Panc1 (cell line): ENCODE measurements around the gene FNDC11.

Experiments
- CTCF ChIP-seq: fragments of 450-650 bp; IDR thresholded peaks from 2 replicates; pipeline ENCODE4 v1.5.1; 2017; ENCODE audit warnings: mild to moderate bottlenecking
- REST ChIP-seq, 2 experiments: IDR thresholded peaks; 2 replicates each; pipeline ENCODE4 v1.6.1; 2011 to 2012; ENCODE audit warnings: low read depth in 2 of 2, control low read depth in 1 of 2, low read length in 1 of 2, mild to moderate bottlenecking in 1 of 2, moderate library complexity in 1 of 2; ENCODE audit not compliant: insufficient read depth in 1 of 2

- TF ChIP-seq REST (IDR thresholded peaks at IDR 0.05; ENCODE audit: insufficient read depth in 1 of 2, low read depth in 2 of 2, low read length in 1 of 2) (no peak), CTCF (no peak)
Measured at GRCh38 chr20:63560856-63561609, 7.1 kb downstream of the FNDC11 start.
